ENCODE results near the gene ALLC. TPM values are rescaled to one million over a fixed set of nuclear protein-coding genes. Genes with fewer than 3 reads are reported as not detected.
"Not testable (repeated sequence)": the region's sequence is repeated elsewhere in the genome, so short reads cannot be mapped to it uniquely, and the experiment has no call there.

ALLC gene
- total RNA-seq, 1 donor, result under 0.01 TPM

DNA sequence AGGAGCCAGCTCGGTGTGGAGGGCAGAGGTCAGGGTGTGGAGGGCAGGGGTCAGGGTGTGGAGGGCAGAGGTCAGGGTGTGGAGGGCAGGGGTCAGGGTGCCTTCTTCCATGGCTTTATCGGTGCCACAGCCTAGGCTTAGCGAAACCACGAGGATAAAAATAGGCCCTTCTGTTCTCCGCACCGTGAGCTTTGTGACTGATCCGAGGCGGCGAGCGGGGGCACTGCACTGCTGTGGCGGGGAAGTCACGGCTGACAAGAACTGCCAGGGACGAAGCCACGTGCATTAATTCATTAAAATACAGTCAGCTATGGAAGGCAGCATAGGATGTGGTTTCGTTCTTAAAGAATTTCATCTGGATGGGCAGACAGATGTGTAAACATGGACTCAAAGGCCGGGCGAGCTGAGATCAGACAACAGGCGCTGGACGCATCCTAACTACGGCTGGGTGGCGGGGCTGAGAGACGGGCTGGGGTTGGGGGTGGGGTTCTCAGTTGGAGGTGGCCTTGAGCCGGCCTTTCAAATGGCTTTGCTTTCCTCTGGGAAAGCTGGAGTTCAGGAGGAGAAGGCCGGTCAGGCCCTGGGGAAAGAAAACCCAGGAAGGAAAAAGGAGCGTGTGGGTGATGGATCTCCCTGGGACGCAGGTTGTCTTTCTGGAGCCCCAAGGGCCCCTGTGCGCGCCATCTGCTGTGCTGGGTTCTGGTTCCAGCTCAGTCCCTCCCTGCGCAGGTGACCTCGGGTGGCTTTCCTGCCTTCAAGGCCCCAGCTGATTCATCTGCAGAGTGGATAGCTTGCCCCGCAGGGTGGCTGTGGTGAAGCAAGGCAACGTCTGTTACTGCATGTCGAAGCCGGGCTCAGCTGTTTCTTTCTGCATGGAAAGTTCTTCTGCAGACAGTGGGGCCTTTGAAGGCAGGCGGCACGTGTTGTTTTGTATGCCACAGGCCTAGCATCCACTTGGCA, 958 bp upstream of the ALLC start:
- TF ChIP-seq, protein P1, sequence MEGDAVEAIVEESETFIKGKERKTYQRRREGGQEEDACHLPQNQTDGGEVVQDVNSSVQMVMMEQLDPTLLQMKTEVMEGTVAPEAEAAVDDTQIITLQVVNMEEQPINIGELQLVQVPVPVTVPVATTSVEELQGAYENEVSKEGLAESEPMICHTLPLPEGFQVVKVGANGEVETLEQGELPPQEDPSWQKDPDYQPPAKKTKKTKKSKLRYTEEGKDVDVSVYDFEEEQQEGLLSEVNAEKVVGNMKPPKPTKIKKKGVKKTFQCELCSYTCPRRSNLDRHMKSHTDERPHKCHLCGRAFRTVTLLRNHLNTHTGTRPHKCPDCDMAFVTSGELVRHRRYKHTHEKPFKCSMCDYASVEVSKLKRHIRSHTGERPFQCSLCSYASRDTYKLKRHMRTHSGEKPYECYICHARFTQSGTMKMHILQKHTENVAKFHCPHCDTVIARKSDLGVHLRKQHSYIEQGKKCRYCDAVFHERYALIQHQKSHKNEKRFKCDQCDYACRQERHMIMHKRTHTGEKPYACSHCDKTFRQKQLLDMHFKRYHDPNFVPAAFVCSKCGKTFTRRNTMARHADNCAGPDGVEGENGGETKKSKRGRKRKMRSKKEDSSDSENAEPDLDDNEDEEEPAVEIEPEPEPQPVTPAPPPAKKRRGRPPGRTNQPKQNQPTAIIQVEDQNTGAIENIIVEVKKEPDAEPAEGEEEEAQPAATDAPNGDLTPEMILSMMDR (IDR thresholded peaks at IDR 0.05; ENCODE audit: insufficient read depth, low read depth, low read length), result no peak
- peak; percentile 67 for DNase-seq (ENCODE audit: low read depth)
- H3K4me3 ChIP-seq (ENCODE audit: low read depth, low read length), result no peak overlapping the region

DNA sequence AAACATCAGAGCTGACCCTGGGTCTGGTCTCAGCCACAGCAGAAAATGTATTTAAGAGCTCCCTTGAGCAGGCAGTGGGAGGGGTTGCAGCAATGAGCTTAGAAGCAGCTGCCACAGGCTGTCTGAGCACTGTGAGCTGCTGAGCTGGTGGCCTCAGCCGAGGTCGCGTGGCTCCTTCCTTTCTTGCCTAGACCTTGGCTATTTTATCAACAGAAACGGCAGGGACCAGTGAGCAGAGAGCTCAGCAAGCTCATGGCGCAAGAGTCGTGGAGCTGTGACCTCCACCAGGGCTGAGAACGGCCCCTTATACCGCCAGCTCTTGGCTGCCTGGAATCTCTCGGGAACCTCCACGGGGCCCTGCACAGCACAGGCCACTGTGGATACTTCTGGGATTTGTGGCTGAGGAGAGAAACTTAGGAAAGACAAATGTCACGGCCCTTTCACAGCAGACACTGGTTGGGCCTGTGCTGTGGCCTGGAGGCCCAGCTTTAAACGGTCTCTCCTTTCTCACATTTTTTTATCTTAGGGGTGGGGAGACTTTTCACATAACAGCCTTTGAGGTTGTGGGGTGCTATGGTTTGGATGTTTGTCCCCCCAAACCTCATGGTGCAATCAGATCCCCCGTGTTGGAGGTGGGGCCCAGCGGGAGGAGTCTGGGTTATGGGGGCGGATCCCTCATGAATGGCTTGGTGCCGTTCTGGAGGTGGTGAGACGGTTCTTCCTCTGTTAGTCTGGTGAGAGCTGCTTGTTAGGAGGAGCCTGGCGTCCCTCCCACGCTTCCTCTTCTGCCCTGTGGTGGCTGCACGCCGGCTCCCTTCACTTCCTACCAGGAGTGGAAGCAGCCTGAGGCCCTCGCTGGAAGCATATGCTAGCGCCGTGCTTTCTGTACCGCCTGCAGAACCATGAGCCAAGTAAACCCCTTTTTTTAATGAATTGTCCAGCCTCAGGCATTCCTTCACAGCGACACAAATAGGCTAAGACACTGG, 1.7 kb downstream of the ALLC start:
- H3K4me3 ChIP-seq (ENCODE audit: low read depth, low read length), result no peak overlapping the region
- TF ChIP-seq, protein P1 (IDR thresholded peaks at IDR 0.05; ENCODE audit: insufficient read depth, low read depth, low read length), result no peak
- DNase-seq (ENCODE audit: low read depth), result peak; percentile 64

DNA sequence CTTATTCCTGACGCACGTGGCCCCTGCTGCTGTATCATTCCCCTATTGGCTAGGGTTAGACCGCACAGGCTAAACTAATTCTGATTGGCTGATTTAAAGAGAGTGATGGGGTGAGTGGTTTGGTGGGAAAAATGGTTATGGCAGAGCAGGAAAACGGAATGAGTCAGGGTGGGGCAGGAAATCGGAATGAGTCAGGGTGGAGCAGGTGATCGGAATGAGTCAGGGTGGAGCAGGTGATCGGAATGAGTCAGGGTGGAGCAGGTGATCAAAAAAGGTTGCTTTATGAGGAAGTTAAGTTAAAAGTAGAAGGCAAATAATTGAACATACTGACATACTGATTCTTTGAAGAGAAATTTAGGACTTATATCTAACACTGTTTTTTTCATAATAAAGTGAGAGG, 2.6 kb downstream of the ALLC start:
- H3K4me3 ChIP-seq (ENCODE audit: low read depth, low read length); DNase-seq (ENCODE audit: low read depth): not testable (repeated sequence)

DNA sequence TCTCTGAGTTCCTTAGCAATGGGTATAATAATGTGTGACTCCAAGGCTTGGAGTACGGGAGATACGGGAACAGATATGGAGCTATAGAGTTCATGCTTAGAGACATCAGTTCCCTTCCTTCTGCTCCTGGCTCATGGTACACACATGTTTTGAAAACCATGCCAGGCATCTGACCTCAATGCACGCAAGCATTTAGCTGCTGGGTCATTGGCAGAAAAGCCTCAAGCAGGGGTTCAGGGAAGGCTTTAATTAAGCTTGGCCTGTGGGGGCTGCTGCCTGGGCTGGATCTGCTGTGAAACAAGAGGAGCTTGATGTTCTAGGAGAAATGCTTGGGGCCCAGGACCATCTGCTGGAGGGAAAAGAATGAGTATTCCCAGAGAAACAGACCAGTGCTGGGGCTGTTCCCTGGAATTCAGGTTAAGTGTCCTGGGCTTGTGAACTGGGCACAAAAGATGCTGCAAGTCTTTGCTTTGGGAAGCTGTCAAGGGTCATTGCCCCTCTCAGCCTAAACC, 3.2 kb downstream of the ALLC start:
- no peak for DNase-seq (ENCODE audit: low read depth)
- H3K4me3 ChIP-seq (ENCODE audit: low read depth, low read length), result no peak overlapping the region
- TF ChIP-seq, protein P1 (IDR thresholded peaks at IDR 0.05; ENCODE audit: insufficient read depth, low read depth, low read length), result no peak

DNA sequence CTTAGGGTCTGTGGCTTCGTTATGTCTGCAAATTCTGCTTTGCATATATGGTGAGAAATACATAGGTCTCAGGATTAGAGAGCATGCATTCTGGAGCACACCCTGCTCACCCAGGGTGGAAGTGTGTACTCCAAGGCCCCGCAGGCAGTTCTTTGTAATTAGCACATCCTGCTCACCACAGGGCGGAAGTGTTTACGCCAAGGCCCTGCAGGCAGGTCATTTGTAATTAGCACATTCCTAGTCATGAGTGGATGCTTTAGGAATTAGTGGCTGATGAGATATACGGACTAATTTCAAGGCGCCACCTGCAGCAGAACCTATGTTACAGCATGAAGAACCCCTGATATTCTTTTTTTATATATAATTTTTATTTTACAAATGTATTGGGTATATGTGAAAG, 4.2 kb downstream of the ALLC start:
- TF ChIP-seq, protein P1 (IDR thresholded peaks at IDR 0.05; ENCODE audit: insufficient read depth, low read depth, low read length), result peak; percentile 12
- no peak overlapping the region for H3K4me3 ChIP-seq (ENCODE audit: low read depth, low read length)
- peak; percentile 21 for DNase-seq (ENCODE audit: low read depth)

DNA sequence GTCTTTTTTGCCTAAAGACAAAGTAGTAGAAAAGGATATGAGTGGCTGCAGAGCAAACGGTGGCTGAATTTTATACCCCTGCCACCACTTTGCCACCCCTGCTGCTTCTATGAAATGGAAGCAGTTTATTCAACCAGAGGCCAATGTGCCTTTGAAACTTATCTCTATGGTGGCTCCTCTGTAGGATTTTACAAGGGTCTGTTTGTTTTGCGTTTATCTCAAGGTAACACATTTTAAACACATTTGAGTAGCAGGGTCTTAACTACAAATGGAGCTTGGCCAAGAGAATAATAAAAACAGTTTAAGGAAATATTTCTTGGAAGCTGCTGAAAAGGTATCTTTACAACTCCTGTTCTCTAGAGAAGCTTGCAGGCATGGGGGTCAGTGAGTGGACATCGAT, 6.1 kb downstream of the ALLC start:
- H3K4me3 ChIP-seq (ENCODE audit: low read depth, low read length), result no peak overlapping the region
- TF ChIP-seq, protein P1 (IDR thresholded peaks at IDR 0.05; ENCODE audit: insufficient read depth, low read depth, low read length), result no peak
- DNase-seq (ENCODE audit: low read depth), result no peak
